ENCODE measurements around the gene MYCBP2.
A peak's percentile ranks its signal among the peaks of the same experiment; 100 is the strongest.
"Not testable (repeated sequence)": the region's sequence is repeated elsewhere in the genome, so short reads cannot be mapped to it uniquely, and the experiment has no call there.

Gene MYCBP2, protein sequence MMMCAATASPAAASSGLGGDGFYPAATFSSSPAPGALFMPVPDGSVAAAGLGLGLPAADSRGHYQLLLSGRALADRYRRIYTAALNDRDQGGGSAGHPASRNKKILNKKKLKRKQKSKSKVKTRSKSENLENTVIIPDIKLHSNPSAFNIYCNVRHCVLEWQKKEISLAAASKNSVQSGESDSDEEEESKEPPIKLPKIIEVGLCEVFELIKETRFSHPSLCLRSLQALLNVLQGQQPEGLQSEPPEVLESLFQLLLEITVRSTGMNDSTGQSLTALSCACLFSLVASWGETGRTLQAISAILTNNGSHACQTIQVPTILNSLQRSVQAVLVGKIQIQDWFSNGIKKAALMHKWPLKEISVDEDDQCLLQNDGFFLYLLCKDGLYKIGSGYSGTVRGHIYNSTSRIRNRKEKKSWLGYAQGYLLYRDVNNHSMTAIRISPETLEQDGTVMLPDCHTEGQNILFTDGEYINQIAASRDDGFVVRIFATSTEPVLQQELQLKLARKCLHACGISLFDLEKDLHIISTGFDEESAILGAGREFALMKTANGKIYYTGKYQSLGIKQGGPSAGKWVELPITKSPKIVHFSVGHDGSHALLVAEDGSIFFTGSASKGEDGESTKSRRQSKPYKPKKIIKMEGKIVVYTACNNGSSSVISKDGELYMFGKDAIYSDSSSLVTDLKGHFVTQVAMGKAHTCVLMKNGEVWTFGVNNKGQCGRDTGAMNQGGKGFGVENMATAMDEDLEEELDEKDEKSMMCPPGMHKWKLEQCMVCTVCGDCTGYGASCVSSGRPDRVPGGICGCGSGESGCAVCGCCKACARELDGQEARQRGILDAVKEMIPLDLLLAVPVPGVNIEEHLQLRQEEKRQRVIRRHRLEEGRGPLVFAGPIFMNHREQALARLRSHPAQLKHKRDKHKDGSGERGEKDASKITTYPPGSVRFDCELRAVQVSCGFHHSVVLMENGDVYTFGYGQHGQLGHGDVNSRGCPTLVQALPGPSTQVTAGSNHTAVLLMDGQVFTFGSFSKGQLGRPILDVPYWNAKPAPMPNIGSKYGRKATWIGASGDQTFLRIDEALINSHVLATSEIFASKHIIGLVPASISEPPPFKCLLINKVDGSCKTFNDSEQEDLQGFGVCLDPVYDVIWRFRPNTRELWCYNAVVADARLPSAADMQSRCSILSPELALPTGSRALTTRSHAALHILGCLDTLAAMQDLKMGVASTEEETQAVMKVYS (N-terminal part only)
- 381 to 505 reads per million in 2 experiments for total RNA-seq

DNA sequence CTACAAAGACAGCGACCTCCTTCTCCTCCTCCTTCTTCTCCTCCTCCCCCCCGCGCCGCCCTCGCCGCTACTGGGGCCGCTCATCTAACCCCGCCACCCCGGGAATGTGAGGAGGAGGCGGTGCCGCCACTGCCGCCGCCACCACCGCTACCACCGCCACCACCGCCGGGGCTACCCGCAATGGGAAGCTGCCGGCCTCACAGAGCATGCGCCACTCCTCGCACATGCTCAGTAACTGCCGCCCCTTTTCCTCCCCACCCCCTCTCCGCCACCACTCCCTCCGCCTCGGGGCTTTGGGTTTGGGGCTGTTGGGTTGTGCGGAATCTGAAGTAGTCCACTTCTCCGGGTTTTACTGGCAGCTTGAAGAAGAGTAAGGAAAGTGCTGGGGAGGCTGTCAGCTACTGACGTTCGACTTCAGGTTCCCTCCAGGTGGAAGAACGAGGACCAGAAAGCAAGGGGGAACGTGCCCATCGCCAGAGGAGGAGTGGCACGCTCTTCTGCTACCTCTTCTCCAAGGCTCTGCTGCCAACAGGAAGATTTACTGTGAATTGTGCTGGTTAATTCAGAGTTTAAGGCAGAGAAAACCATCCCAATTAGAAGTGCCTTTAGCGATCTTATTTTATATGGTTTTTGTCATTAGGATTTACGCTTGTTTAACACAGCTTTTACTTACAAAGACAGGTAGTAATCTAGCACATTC, at the start of gene MYCBP2:
Gene MYCBP2, minus strand, starts transcription at position 190 of the 700 bp plus-strand sequence. CDS start 319 bp downstream, outside the sequence.
- peak; percentile 96 for DNase-seq (ENCODE audit: low read depth)

DNA sequence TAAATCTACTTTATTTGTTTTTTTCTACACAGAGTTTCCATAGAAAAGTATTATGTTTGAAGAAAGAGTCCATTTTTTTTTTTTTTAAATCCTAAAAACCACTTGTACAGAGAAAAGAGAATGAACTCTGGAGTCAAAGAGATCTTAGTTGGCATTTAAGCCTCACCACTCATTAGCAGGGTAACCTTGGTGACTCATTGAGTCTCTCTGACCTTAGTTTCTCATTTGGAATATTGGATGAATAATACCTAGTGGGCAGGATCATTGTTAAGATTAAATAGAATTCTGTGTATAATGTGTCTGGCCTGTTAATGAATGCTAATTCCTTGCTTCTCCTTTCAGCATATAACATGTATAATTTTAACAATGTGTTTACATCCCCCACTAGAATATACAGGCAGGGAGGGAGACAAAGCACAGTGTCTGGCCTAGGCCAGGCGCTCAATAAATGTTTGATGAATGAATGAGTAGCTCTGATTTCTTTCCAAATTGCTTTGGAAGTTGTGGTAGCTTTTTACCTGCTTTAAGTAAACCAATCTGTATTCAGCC, 48.7 kb upstream of the MYCBP2 start:
- no peak for DNase-seq (ENCODE audit: low read depth)

DNA sequence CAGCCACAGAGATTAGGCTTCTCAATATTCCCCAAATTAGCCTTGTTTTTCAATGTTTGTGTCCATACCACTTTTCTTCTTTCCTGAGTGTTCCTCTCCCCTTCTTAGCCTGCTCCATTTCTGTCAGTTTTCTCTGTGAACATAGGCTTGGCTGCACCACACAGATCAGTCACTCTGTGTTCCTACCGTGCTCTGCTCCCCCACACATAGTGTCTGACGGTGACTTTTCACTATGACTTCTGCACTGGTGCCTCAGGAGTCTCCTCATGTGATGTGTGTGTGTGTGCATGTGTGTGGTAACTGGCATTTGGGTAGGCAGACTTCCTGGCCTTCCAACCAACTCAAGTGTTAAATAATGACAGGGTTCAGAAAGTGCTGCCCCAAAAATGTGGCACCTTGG, 47.9 kb upstream of the MYCBP2 start:
- no peak for DNase-seq (ENCODE audit: low read depth)

DNA sequence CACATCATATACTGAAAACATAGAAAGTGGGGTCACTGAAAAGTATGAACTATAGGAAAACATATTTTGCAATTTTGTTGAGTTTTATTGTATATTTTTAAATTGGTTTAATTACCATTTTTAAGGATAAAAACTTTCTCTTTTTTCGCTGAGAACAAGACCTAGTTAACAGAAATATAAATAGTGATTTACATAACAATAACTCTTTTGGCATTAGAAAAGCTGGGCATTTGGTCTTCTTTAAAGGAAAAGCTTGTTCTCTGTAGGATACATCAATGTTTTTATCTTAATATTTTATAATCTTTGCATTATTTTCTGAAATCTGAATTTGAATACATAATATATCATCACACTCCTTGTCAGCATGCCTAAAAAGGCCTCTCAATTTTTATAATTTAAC, 47.4 kb upstream of the MYCBP2 start:
- no peak for DNase-seq (ENCODE audit: low read depth)

DNA sequence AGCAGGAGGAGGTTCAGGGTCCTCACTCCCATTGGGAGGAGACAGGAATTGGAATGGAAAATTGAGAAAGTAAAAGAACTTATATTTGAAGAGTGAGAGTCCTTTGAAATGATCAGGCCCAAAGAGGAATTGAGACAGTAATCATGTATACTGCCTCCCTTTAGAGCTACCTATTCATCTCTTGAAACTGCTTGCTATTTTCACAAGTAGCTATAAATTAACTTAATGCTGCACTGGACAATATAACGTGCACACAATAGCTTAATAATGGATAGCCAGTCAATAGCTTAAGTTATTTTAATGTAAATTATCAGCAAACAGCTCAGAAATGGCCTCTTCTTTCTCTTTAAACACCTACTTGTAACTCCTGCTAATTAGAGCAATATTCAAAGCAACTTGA, 46.6 kb upstream of the MYCBP2 start:
- no peak for DNase-seq (ENCODE audit: low read depth)

DNA sequence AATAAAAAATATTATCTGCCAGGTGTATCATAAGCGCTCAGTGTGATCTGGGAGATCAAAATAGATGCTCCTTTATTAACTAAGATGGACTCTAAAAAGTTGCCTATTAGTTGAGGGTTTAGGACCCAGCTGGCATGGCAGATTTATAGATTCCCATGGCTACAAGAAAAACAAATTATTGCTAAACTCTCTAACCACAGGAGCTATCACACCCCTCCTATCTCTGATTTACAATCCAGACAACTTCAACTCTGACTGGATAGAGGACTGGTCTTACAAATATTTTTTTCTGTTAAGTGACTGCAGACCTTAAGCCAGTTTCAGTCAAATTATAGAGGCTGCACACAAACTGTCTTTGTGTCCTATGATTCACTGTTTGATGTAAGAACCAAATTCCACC, 45.4 kb upstream of the MYCBP2 start:
- no peak for DNase-seq (ENCODE audit: low read depth)

DNA sequence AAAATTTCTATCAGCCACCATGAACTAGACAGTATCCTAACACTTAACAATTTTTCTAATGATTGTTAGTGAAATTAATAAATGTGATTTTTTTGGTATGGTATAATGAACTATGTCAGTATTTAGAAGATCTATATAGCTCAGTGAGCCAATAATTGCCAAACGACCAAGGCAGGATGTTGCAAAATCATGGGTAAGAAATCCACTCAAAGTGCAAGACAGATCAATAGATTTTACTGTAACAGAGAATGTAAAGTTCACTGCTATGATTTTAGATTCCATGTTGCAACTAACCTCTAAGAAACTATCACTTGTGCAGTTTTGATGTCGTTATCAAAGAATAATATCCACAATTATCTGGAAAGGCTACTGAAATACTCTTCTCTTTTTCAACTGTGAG, 44.0 kb upstream of the MYCBP2 start:
- no peak for DNase-seq (ENCODE audit: low read depth)

DNA sequence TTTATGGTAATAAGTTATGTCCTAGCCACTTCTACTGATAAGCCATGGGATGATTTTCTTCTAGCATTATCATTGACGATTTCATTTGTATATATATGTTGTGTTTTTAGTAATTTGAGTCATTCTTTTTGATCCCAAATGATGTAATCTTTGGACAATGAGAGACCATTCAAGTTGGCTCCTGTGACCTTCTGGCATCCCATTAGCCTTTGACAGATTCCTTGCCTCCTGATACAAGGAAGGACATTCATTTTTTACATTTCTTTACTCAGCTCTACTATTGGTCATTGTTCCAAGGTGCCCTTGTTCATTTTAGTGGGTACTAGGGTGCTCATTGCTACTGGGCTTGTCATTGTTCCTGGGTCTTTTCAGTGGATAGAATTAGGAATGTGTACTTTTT, 35.3 kb upstream of the MYCBP2 start:
- no peak for DNase-seq (ENCODE audit: low read depth)

DNA sequence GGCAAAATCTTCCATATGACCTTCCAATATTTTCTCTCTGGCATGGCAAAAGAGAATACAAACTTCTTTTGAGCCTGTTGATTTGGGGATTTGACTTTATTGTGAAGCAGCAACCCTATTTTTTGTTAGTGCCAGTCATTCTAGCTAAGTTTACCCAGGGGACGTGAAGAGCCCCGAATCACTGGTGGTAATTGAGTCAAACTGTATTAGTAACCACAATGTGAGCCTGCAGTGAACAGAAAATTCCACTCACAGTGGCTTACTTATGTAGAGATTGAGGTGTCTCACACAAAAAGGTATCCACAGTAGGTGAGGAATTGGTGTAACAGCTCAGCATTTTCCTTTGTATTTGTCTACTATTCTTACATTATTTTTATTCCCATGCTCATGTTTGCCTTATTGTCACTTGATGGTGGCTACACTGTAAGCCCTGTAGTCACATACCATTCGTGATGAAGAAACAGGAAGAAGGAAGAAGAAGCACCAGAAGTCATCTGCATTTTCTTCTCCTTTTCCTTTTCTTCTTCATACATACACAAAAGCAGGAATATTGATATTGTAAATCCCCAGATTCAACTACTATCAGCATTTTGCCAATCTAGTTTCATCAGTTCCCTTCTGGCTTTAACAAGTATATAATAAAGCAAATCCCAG, 33.3 kb upstream of the MYCBP2 start:
- no peak for DNase-seq (ENCODE audit: low read depth)

DNA sequence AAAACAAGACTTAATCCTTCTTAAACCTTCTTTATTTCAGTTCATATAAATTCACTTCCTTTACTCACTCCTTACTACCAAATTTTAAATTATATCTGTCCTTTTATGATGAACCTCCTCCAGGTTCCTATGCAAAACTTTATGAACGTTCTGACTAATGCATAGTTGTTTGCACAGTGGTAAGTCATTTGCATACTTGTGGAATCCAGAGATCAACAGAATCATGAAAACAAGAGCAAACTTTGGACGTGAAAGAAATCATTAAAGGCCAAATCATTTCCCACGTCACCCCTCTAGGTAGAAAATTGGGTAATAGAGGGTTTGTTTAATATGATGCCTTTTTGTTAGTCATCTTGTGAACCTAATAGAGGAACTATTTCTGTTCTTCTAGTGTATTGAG, 32.3 kb upstream of the MYCBP2 start:
- DNase-seq (ENCODE audit: low read depth): no peak

DNA sequence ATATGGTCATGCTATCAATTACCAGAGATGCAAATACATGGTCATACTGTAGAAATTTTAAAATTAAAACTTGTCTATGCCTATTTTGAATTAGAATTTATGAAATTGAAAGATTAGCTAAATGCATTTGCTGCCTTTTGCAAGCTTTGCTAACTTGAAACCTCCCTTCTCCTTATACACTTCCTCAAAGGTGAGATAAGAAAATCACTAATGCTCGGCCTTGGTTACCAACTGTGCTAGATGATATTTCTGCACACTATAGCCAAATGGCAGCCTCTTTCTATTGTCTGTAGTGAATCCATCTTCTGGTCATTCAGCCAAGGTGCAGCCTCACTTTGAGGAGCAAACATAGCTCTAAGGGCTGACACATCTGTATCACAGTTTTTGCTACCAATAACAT, 31.1 kb upstream of the MYCBP2 start:
- no peak for DNase-seq (ENCODE audit: low read depth)

DNA sequence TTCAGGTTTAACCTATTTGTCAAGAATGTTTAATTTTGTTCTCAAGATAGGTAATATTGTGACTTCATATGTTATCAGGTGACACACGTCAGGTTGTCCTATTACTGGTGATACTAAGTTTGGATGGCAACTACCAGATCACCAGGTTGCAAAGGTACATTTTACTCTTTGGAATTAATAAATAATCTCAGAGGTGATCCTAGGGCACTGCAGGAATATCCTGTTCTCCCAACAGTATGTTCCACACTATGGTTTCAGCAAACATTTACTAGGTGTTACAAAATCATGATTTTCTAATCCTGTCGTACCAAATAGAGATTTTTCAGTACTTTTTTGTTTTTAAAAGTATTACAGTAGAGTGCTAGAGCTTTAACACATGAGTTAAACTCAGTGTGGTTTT, 29.3 kb upstream of the MYCBP2 start:
- DNase-seq (ENCODE audit: low read depth): no peak

DNA sequence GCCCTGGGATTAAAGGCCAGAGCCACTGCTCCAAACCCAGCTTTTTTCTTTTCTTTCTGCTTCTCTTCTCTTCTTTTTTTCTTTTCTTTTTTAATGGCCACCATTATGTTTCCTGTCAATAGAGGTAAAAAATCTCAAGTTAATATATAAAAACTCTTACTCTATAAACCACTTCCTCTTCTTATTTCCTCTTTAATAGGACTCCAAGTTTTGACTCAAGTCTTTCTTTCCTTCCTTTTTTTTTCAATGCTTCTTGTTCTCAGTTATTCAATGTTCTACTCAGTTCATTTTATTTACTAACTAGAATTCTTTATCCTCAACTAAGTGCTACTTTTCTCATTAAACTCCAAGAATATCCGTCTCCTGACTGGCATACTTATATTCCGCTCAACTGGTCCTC, 27.1 kb upstream of the MYCBP2 start:
- DNase-seq (ENCODE audit: low read depth): no peak

DNA sequence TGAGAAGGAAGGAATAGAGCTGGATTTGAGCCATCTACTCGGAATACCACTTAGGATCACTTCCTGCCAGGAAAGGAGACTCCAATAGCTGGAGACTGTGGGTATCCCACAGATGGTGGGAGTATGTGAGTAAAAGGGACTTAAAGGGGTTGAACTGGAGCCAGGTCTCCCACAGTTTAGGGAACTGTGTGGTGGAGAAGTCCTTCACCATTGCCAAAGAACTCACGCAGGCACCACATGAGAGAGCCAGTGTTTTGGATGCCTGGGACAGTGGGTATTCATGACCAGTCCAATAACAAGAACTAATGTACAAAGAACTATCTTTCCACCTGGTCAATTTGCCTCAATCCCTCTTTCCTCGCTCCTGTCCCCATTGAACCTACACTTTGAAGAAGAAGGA, 24.4 kb upstream of the MYCBP2 start:
- DNase-seq (ENCODE audit: low read depth): no peak

DNA sequence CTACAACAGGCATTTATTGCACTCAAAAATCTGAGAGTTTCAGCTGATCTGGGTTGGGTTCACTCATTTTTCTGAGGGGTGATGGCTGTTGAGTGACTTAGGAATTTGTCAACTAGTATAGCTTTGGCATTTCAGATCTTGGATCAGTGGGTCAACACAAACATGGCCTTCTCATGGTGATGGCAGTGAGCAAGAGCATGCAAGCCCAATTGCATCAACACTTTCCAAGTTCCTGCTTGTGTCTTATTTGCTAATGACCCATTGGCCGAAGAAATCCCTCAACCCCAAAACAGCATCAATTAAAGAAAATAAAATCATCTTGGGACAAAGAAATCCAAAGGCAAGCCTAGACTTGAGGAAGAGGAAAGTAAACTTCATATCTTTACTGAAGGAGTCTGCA, 23.9 kb upstream of the MYCBP2 start:
- DNase-seq (ENCODE audit: low read depth): no peak

DNA sequence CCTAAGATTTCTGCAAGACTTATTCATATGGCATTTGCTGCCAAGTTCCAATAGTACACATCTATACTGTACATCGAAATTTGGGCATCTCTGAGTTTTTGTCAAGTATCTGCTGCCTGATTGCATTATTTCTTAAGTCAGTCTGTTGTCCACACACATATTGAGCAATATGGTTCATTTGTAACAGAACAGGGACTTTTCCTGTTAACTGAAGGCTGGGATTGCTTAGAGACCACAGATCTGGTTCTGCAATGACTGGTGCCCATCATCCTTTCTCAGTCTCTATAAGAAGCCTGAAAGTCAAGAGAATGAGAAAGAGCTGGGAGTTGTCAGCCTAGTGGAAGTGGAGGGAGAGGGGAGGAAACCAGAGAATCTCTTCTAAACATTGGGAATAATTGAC, 22.5 kb upstream of the MYCBP2 start:
- no peak for DNase-seq (ENCODE audit: low read depth)

DNA sequence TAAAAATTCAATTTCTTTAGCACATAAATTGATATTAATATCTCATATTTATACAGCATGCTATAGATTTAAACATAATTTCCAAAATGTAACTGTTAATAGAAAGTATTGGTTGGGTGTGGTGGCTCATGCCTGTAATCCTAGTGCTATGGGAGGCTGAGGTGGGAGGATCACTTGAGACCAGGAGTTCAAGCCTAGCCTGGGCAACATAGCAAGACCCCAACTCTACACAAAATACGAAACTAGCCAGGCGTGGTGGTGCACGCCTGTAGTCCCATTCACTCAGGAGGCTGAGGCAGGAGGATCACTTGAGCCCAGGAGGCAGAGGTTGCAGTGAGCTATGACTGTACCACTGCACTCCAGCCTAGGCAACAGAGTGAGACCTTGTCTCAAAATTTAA, 20.5 kb upstream of the MYCBP2 start:
- not testable (repeated sequence) for DNase-seq (ENCODE audit: low read depth)

DNA sequence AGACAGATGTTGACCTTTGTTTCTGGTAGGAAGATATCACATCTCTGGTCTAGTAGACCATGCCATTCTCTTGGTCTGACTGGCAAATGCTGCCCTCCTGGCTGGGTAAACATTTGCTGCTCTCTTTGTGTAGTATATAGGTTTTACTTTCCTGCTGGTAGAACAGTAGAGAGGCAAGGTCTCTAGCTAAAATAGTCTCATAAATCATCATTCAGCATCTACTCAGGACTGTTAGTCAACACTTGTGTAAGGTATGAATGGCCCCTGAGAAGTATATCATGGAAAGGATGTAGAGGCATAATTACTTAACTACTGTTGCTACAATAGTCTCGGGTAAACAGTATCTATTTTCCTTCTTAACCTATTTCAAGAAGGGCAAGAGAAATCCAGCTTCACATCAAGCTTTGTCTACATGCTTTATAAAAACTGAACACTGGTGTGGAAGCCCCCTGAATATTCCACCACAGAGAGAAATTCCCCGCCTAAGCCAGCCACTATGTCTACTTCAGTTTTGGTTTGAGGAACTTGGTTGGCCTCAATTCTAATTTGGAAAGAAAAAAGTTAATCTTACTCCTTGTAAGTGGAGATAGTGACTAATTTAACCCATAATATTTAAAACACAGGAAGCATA, 18.4 kb upstream of the MYCBP2 start:
- DNase-seq (ENCODE audit: low read depth): no peak

DNA sequence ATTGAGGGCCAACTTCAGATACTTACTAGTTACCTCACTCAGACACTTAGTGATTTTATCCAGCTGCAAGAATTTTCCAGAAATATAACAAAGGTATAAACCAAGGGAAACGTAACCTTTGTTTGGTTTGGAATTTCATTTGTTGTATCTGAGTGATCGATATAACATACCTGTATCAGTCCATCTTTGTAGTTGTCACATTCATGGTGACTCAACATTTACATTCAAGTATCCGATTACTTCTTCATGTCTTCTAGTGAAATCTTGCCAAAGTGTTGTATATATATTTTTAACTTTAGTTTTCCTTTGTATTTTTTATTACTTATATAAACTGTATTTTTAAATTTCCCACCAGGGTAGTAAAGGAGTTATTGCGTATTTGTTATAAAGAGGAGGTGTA, 16.9 kb upstream of the MYCBP2 start:
- no peak for DNase-seq (ENCODE audit: low read depth)

DNA sequence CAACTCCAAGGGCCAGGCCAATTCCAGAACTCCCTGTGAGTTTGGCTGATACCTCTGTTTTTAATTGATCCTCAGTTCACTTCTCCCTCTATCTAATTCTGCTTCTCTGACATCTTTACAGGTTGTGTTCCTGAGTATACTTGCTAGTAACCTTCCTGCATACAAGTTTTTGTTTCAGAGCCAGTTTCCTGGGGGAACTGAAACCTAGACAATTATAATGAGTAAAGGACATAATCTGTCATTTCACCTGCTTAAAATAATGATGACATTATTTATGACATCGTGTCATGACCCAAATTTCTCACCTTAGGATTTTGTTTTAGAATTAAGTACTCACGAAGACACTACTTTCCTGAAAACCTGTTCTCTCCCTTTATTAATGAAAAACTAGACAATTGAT, 12.5 kb upstream of the MYCBP2 start:
- DNase-seq (ENCODE audit: low read depth): no peak

Data from T follicular helper cell (primary cell).